Common myeloid progenitor, CD34-positive (primary cell): ENCODE data around the gene CAPN2.

ENCODE experiments used
- CTCF ChIA-PET: fragments of 350-600 bp; sonication (Branson Sonifier 250); formaldehyde crosslinking; loops from one replicate; lab custom pipeline; 2021; ENCODE audit warnings: antibody characterized with exemption; lab: Charles Lee
- POLR2A ChIA-PET: fragments of 350-600 bp; sonication (Branson Sonifier 250); formaldehyde crosslinking; loops from one replicate; lab custom pipeline; 2021; ENCODE audit warnings: antibody characterized with exemption; lab: Charles Lee
- DNase-seq, 3 donors: peaks; one replicate each; pipeline versions ENCODE4 v3.0.0 to v3.0.0-alpha.2; 2013
- H3K27ac ChIP-seq, 2 experiments: 1 replicate in 1 of 2; 2 replicates in 1 of 2; pipeline ENCODE4 v1.7.0; 2013; ENCODE audit warnings: inconsistent platforms in 2 of 2, low read length in 2 of 2, mild to moderate bottlenecking in 2 of 2, low read depth in 1 of 2, moderate library complexity in 1 of 2; ENCODE audit not compliant: severe bottlenecking in 2 of 2, insufficient read depth in 1 of 2, poor library complexity in 1 of 2
- H3K27me3 ChIP-seq, 5 experiments: replicated peaks in 2 of 5; 1 replicate in 3 of 5; 2 replicates in 2 of 5; pipeline versions ENCODE4 v1.6.1 to v1.7.0; 2013; ENCODE audit warnings: low read length in 4 of 5, mild to moderate bottlenecking in 2 of 5, moderate library complexity in 2 of 5, inconsistent platforms in 1 of 5; ENCODE audit not compliant: insufficient read depth in 5 of 5, control insufficient read depth in 4 of 5
- H3K36me3 ChIP-seq, 4 experiments: 1 replicate in 2 of 4; 2 replicates in 2 of 4; pipeline versions ENCODE4 v1.6.1 to v1.7.0; 2013; ENCODE audit warnings: low read length in 3 of 4, control low read depth in 1 of 4, mild to moderate bottlenecking in 1 of 4; ENCODE audit not compliant: control insufficient read depth in 4 of 4, insufficient read depth in 4 of 4
- H3K4me1 ChIP-seq, 4 experiments: 1 replicate in 3 of 4; 2 replicates in 1 of 4; pipeline versions ENCODE4 v1.6.1 to v1.7.1; 2013; ENCODE audit warnings: low read length in 3 of 4, mild to moderate bottlenecking in 3 of 4, control low read depth in 1 of 4, inconsistent platforms in 1 of 4, moderate library complexity in 1 of 4; ENCODE audit not compliant: control insufficient read depth in 4 of 4, insufficient read depth in 4 of 4; ENCODE audit errors: control extremely low read depth in 1 of 4
- H3K4me3 ChIP-seq, 7 experiments: 1 replicate in 4 of 7; 2 replicates in 3 of 7; pipeline versions ENCODE4 v1.5.1 to v1.7.0; 2013; ENCODE audit warnings: mild to moderate bottlenecking in 7 of 7, low read length in 6 of 7, moderate library complexity in 6 of 7, inconsistent platforms in 2 of 7, low read depth in 2 of 7, control low read depth in 1 of 7; ENCODE audit not compliant: insufficient read depth in 4 of 7, control insufficient read depth in 1 of 7; ENCODE audit errors: extremely low read depth in 1 of 7
- H3K9me3 ChIP-seq, 5 experiments: 1 replicate in 4 of 5; 2 replicates in 1 of 5; pipeline versions ENCODE4 v1.6.1 to v1.7.1; 2013; ENCODE audit warnings: low read length in 4 of 5, mild to moderate bottlenecking in 2 of 5, inconsistent platforms in 1 of 5, low read depth in 1 of 5, moderate library complexity in 1 of 5; ENCODE audit not compliant: control insufficient read depth in 4 of 5, insufficient read depth in 2 of 5; ENCODE audit errors: control extremely low read depth in 1 of 5
- WGBS: methylation state at CpG from one replicate; pipeline ENCODE4 v1.1.5; 2013; ENCODE audit not compliant: insufficient coverage; 5-methylcytosine and 5-hydroxymethylcytosine counted together

The CAPN2 gene

GRCh38 chr1:223747838-223748335 lies 35.5 kb downstream of the CAPN2 start:
- CTCF ChIA-PET = interaction anchor here (0.6 to 10.4 kb wide), 9 partner anchors 8 to 986 kb away, joined by 3 to 98 read pairs (median 18); partner anchors contain the start of gene CAPN2
- Histone ChIP-seq H3K27ac (no peak overlapping the region), H3K9me3 (no peaks in the 10 kb centered on the region), H3K4me1 (peaks cover 0 to 8% (median 6%) of the 10 kb centered on the region in 4 experiments), H3K36me3 (peaks cover 4 to 37% (median 9%) of the 10 kb centered on the region in 4 experiments), H3K4me3 (no peak overlapping the region), H3K27me3 (peaks cover 0 to 2% (median 0%) of the 10 kb centered on the region in 5 experiments)
- POLR2A ChIA-PET = no interaction called here
- 93% methylated on average over 3 of the region's 4 CpGs for WGBS
- DNase-seq = no peak

- DNase-seq = no peak
- ChIA-PET POLR2A (no interaction called here), CTCF (interaction anchor here (0.6 to 10.4 kb wide), 14 partner anchors 9 to 986 kb away, joined by 3 to 98 read pairs (median 10); partner anchors contain the start of gene CAPN2)
- WGBS = 67% methylated on average over 16 of the region's 18 CpGs
- Histone ChIP-seq H3K27me3 (peaks cover 0 to 2% (median 0%) of the 10 kb centered on the region in 5 experiments), H3K9me3 (no peaks in the 10 kb centered on the region), H3K4me3 (peak overlapping the region in 6 of 7 experiments; percentile 63 to 85 (median 67)), H3K27ac (no peak overlapping the region), H3K36me3 (peaks cover 4 to 41% (median 13%) of the 10 kb centered on the region in 4 experiments), H3K4me1 (peaks cover 0 to 8% (median 6%) of the 10 kb centered on the region in 4 experiments)
These were observed 36.0 kb downstream of the CAPN2 start for GRCh38 chr1:223748405-223748772.

- 8% methylated on average over 44 of the region's 61 CpGs for WGBS
- DNase-seq = peak; percentile 46 to 72 (median 72)
- POLR2A ChIA-PET = interaction anchor here (1.4 kb wide), 1 partner anchor 37 kb away, joined by 5 read pairs; the partner anchor contains the start of gene CAPN2
- no peak overlapping the region for H3K27ac ChIP-seq
- H3K4me1 ChIP-seq = peaks cover 0 to 8% (median 6%) of the 10 kb centered on the region in 4 experiments
- peaks cover 0 to 2% (median 0%) of the 10 kb centered on the region in 5 experiments for H3K27me3 ChIP-seq
- no peaks in the 10 kb centered on the region for H3K9me3 ChIP-seq
- H3K4me3 ChIP-seq = peak overlapping the region; percentile 24 to 85 (median 67)
- CTCF ChIA-PET = interaction anchor here (0.6 to 10.4 kb wide), 26 partner anchors 9 to 192 kb away, joined by 3 to 98 read pairs (median 7); partner anchors contain the start of gene CAPN2
- H3K36me3 ChIP-seq = peaks cover 4 to 47% (median 13%) of the 10 kb centered on the region in 4 experiments
These were observed 36.7 kb downstream of the CAPN2 start for GRCh38 chr1:223748773-223749733.

GRCh38 chr1:223750730-223751570 lies 38.6 kb downstream of the CAPN2 start:
- Histone ChIP-seq H3K4me3 (no peak overlapping the region), H3K27me3 (peaks cover 0 to 2% (median 0%) of the 10 kb centered on the region in 5 experiments), H3K27ac (no peak overlapping the region), H3K9me3 (no peaks in the 10 kb centered on the region), H3K4me1 (peaks cover 0 to 8% (median 6%) of the 10 kb centered on the region in 4 experiments), H3K36me3 (peaks cover 4 to 57% (median 19%) of the 10 kb centered on the region in 4 experiments)
- 96% methylated on average over 10 of the region's 13 CpGs for WGBS
- no peak for DNase-seq
- ChIA-PET POLR2A (no interaction called here), CTCF (interaction anchor here (0.8 to 10.4 kb wide), 13 partner anchors 9 to 761 kb away, joined by 3 to 98 read pairs (median 11); partner anchors contain the start of gene CAPN2)

DNA sequence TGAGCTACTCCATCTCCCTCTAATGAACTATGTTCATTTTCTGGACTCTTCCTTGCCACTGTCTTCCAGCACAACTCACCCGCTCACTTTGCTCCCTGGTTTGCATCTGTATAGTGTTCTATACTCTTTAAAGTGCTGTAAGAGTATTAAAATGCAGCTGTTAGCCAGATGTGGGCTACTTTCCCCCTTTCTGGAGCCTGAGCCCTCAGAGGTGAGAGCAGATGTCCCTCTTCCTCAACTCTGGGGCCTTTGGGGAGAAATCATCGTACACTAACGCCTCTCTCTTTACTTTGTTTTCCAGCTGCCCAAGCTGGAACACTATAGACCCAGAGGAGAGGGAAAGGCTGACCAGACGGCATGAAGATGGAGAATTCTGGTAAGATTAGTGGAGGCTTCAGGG lies 39.4 kb downstream of the CAPN2 start:
- Histone ChIP-seq H3K36me3 (peaks cover 4 to 60% (median 18%) of the 10 kb centered on the region in 4 experiments), H3K4me3 (no peak overlapping the region), H3K27me3 (peaks cover 0 to 2% (median 0%) of the 10 kb centered on the region in 5 experiments), H3K4me1 (peaks cover 0 to 8% (median 6%) of the 10 kb centered on the region in 4 experiments), H3K27ac (no peak overlapping the region), H3K9me3 (no peaks in the 10 kb centered on the region)
- CTCF ChIA-PET = interaction anchor here (0.8 to 10.4 kb wide), 8 partner anchors 9 to 760 kb away, joined by 3 to 98 read pairs (median 6); partner anchors contain the start of gene CAPN2
- POLR2A ChIA-PET = no interaction called here
- no CpG with 5 or more reads among the region's 4 CpGs for WGBS
- no peak for DNase-seq
